Skeletal muscle satellite cell (primary cell): ENCODE results near the gene CYP2D6.
"Not testable (repeated sequence)": the region's sequence is repeated elsewhere in the genome, so short reads cannot be mapped to it uniquely, and the experiment has no call there.

ENCODE experiments used
- H3K27me3 ChIP-seq: 2 replicates; pipeline ENCODE4 v1.7.0; 2013; ENCODE audit warnings: low read length; ENCODE audit not compliant: control insufficient read depth, insufficient read depth
- H3K36me3 ChIP-seq: 2 replicates; pipeline ENCODE4 v1.7.0; 2013; ENCODE audit warnings: mild to moderate bottlenecking, control low read depth, low read length; ENCODE audit not compliant: insufficient read depth
- H3K4me1 ChIP-seq: 2 replicates; pipeline ENCODE4 v1.7.0; 2013; ENCODE audit warnings: low read length; ENCODE audit not compliant: control insufficient read depth, insufficient read depth
- H3K4me2 ChIP-seq: 2 replicates; pipeline ENCODE4 v1.7.0; 2013; ENCODE audit warnings: mild to moderate bottlenecking, low read length
- H3K4me3 ChIP-seq: 2 replicates; pipeline ENCODE4 v1.7.0; 2013; ENCODE audit warnings: low read length
- H3K9ac ChIP-seq: 2 replicates; pipeline ENCODE4 v1.7.0; 2013; ENCODE audit warnings: mild to moderate bottlenecking, low read depth, low read length, moderate library complexity
- H3K9me3 ChIP-seq: replicated peaks from 2 replicates; pipeline ENCODE4 v1.7.0; 2013; ENCODE audit warnings: mild to moderate bottlenecking, control low read depth, low read length

CYP2D6 gene

GRCh38 chr22:42156121-42156520 lies 25.5 kb upstream of the CYP2D6 start:
- H3K36me3 ChIP-seq, result peaks cover 6% of the 10 kb centered on the region
- H3K9ac ChIP-seq, result no peak overlapping the region
- no peaks in the 10 kb centered on the region for H3K4me1 ChIP-seq
- H3K4me3 ChIP-seq, result no peak overlapping the region
- H3K4me2 ChIP-seq, result no peak overlapping the region
- H3K9me3 ChIP-seq, result no peaks in the 10 kb centered on the region
- H3K27me3 ChIP-seq, result no peaks in the 10 kb centered on the region

- Histone ChIP-seq H3K27me3 (no peaks in the 10 kb centered on the region), H3K4me1 (no peaks in the 10 kb centered on the region), H3K9me3 (no peaks in the 10 kb centered on the region), H3K9ac (no peak overlapping the region), H3K4me3 (no peak overlapping the region), H3K4me2 (no peak overlapping the region), H3K36me3 (peaks cover 6% of the 10 kb centered on the region)
These were observed 24.5 kb upstream of the CYP2D6 start for GRCh38 chr22:42155053-42155543.

- no peaks in the 10 kb centered on the region for H3K4me1 ChIP-seq
These were observed 23.9 kb upstream of the CYP2D6 start for GRCh38 chr22:42154293-42155052.

GRCh38 chr22:42152661-42153270 lies 22.2 kb upstream of the CYP2D6 start:
- Histone ChIP-seq H3K4me1 (no peaks in the 10 kb centered on the region), H3K9me3 (no peaks in the 10 kb centered on the region), H3K27me3 (no peaks in the 10 kb centered on the region), H3K36me3 (peaks cover under 1% of the 10 kb centered on the region), H3K9ac (no peak overlapping the region), H3K4me2 (no peak overlapping the region), H3K4me3 (no peak overlapping the region)

More at GRCh38 chr22:42154293-42155052, 23.9 kb upstream of the CYP2D6 start:
- Histone ChIP-seq H3K9ac (no peak overlapping the region), H3K4me2 (no peak overlapping the region), H3K9me3 (no peaks in the 10 kb centered on the region), H3K36me3 (peaks cover 6% of the 10 kb centered on the region), H3K27me3 (no peaks in the 10 kb centered on the region), H3K4me3 (no peak overlapping the region)

- Histone ChIP-seq H3K9me3 (no peaks in the 10 kb centered on the region), H3K27me3 (no peaks in the 10 kb centered on the region), H3K4me1 (no peaks in the 10 kb centered on the region), H3K9ac (no peak overlapping the region), H3K4me3 (no peak overlapping the region), H3K4me2 (no peak overlapping the region), H3K36me3 (no peaks in the 10 kb centered on the region)
These were observed 21.5 kb upstream of the CYP2D6 start for GRCh38 chr22:42151924-42152635.

GRCh38 chr22:42150727-42151590 lies 20.3 kb upstream of the CYP2D6 start:
- H3K27me3 ChIP-seq, result no peaks in the 10 kb centered on the region

GRCh38 chr22:42149798-42150197 lies 19.2 kb upstream of the CYP2D6 start:
- H3K36me3 ChIP-seq, H3K27me3 ChIP-seq, H3K4me1 ChIP-seq, H3K9ac ChIP-seq, H3K9me3 ChIP-seq, H3K4me2 ChIP-seq, H3K4me3 ChIP-seq: not testable (repeated sequence)

More at GRCh38 chr22:42150727-42151590, 20.3 kb upstream of the CYP2D6 start:
- Histone ChIP-seq H3K4me1 (no peaks in the 10 kb centered on the region), H3K36me3 (no peaks in the 10 kb centered on the region), H3K4me3 (no peak overlapping the region), H3K9ac (no peak overlapping the region), H3K4me2 (no peak overlapping the region), H3K9me3 (no peaks in the 10 kb centered on the region)

GRCh38 chr22:42145175-42145574 lies 14.6 kb upstream of the CYP2D6 start:
- no peaks in the 10 kb centered on the region for H3K27me3 ChIP-seq
- H3K9ac ChIP-seq, result no peak overlapping the region
- H3K9me3 ChIP-seq, result no peaks in the 10 kb centered on the region
- H3K4me1 ChIP-seq, result no peaks in the 10 kb centered on the region
- no peak overlapping the region for H3K4me2 ChIP-seq
- H3K36me3 ChIP-seq, result no peaks in the 10 kb centered on the region
- no peak overlapping the region for H3K4me3 ChIP-seq

GRCh38 chr22:42143859-42144822 lies 13.5 kb upstream of the CYP2D6 start:
- not testable (repeated sequence) for H3K9ac ChIP-seq, H3K27me3 ChIP-seq

GRCh38 chr22:42142771-42143461 lies 12.3 kb upstream of the CYP2D6 start:
- H3K9ac ChIP-seq, result no peak overlapping the region
- no peaks in the 10 kb centered on the region for H3K36me3 ChIP-seq
- H3K4me3 ChIP-seq, result no peak overlapping the region
- no peaks in the 10 kb centered on the region for H3K9me3 ChIP-seq
- H3K27me3 ChIP-seq, result no peaks in the 10 kb centered on the region
- no peak overlapping the region for H3K4me2 ChIP-seq
- no peaks in the 10 kb centered on the region for H3K4me1 ChIP-seq

More at GRCh38 chr22:42143859-42144822, 13.5 kb upstream of the CYP2D6 start:
- H3K4me3 ChIP-seq, H3K36me3 ChIP-seq, H3K9me3 ChIP-seq, H3K4me1 ChIP-seq, H3K4me2 ChIP-seq: not testable (repeated sequence)
